Measurements from ENCODE around the gene ZFR2.

- no peak for TF ChIP-seq POLR2A (IDR thresholded peaks at IDR 0.05; ENCODE audit: control extremely low read depth in 1 of 2, low read depth in 2 of 2, low read length in 2 of 2)
- TF ChIP-seq, protein P1, sequence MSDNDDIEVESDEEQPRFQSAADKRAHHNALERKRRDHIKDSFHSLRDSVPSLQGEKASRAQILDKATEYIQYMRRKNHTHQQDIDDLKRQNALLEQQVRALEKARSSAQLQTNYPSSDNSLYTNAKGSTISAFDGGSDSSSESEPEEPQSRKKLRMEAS (IDR thresholded peaks at IDR 0.05), result no peak
- TF ChIP-seq HDAC6 (IDR thresholded peaks at IDR 0.05; ENCODE audit: low read depth, low read length), result no peak
- no peak for TF ChIP-seq CTCF (IDR thresholded peaks at IDR 0.05; ENCODE audit: control extremely low read depth in 1 of 3, insufficient read depth in 1 of 3, low read depth in 1 of 3, low read length in 3 of 3)
These were observed 97.6 kb downstream of the ZFR2 start for GRCh38 chr19:3771000-3771905.

All from H1 (cell line).